Measurements from ENCODE around the gene ZNF616.

ZNF616 gene

GRCh38 chr19:52142001-52142595, 2.4 kb upstream of the ZNF616 start:
- FAIRE-seq (no peak), DNase-seq (ENCODE audit: insufficient read length) (no peak)
- no peak for TF ChIP-seq POLR2A (IDR thresholded peaks at IDR 0.05; ENCODE audit: low read depth, low read length)
- TF ChIP-seq TAF1 (IDR thresholded peaks at IDR 0.05; ENCODE audit: borderline replicate concordance, low read depth, low read length): no peak
- TF ChIP-seq POLR2AphosphoS5 (IDR thresholded peaks at IDR 0.05; ENCODE audit: low read depth, low read length): no peak

GRCh38 chr19:52141203-52141602, 1.5 kb upstream of the ZNF616 start:
- no peak for DNase-seq (ENCODE audit: insufficient read length)
- TF ChIP-seq TAF1 (IDR thresholded peaks at IDR 0.05; ENCODE audit: borderline replicate concordance, low read depth, low read length): no peak
- TF ChIP-seq POLR2AphosphoS5 (IDR thresholded peaks at IDR 0.05; ENCODE audit: low read depth, low read length): no peak
- no peak for TF ChIP-seq POLR2A (IDR thresholded peaks at IDR 0.05; ENCODE audit: low read depth, low read length)
- FAIRE-seq: no peak

GRCh38 chr19:52140032-52140710, 433 bp upstream of the ZNF616 start:
- no peak for TF ChIP-seq POLR2A (IDR thresholded peaks at IDR 0.05; ENCODE audit: low read depth, low read length)
- TF ChIP-seq TAF1 (IDR thresholded peaks at IDR 0.05; ENCODE audit: borderline replicate concordance, low read depth, low read length): no peak
- no peak for TF ChIP-seq POLR2AphosphoS5 (IDR thresholded peaks at IDR 0.05; ENCODE audit: low read depth, low read length)
- peak; percentile 92 for FAIRE-seq
- peak; percentile 81 for DNase-seq (ENCODE audit: insufficient read length)

- DNase-seq (ENCODE audit: insufficient read length) (no peak), FAIRE-seq (no peak)
- TF ChIP-seq POLR2A (IDR thresholded peaks at IDR 0.05; ENCODE audit: low read depth, low read length) (no peak), TAF1 (IDR thresholded peaks at IDR 0.05; ENCODE audit: borderline replicate concordance, low read depth, low read length) (no peak), POLR2AphosphoS5 (IDR thresholded peaks at IDR 0.05; ENCODE audit: low read depth, low read length) (no peak)
Measured at GRCh38 chr19:52138983-52139251, 821 bp downstream of the ZNF616 start.

- DNase-seq (ENCODE audit: insufficient read length) (no peak), FAIRE-seq (no peak)
- TF ChIP-seq POLR2AphosphoS5 (IDR thresholded peaks at IDR 0.05; ENCODE audit: low read depth, low read length) (no peak), POLR2A (IDR thresholded peaks at IDR 0.05; ENCODE audit: low read depth, low read length) (no peak), TAF1 (IDR thresholded peaks at IDR 0.05; ENCODE audit: borderline replicate concordance, low read depth, low read length) (no peak)
Measured at GRCh38 chr19:52138278-52138982, 1.3 kb downstream of the ZNF616 start.

GRCh38 chr19:52120286-52120685, 19.5 kb downstream of the ZNF616 start:
- no peak for TF ChIP-seq POLR2A (IDR thresholded peaks at IDR 0.05; ENCODE audit: low read depth, low read length)
- no peak for TF ChIP-seq POLR2AphosphoS5 (IDR thresholded peaks at IDR 0.05; ENCODE audit: low read depth, low read length)
- FAIRE-seq: no peak

GRCh38 chr19:52115526-52116053, 24.1 kb downstream of the ZNF616 start:
- DNase-seq (ENCODE audit: insufficient read length) (no peak), FAIRE-seq (no peak)
- TF ChIP-seq POLR2AphosphoS5 (IDR thresholded peaks at IDR 0.05; ENCODE audit: low read depth, low read length): no peak
- no peak for TF ChIP-seq TAF1 (IDR thresholded peaks at IDR 0.05; ENCODE audit: borderline replicate concordance, low read depth, low read length)
- no peak for TF ChIP-seq POLR2A (IDR thresholded peaks at IDR 0.05; ENCODE audit: low read depth, low read length)

More at GRCh38 chr19:52120286-52120685, 19.5 kb downstream of the ZNF616 start:
- no peak for DNase-seq (ENCODE audit: insufficient read length)

GRCh38 chr19:52114691-52115090, 25.0 kb downstream of the ZNF616 start:
- DNase-seq (ENCODE audit: insufficient read length) (no peak), FAIRE-seq (no peak)
- TF ChIP-seq POLR2A (IDR thresholded peaks at IDR 0.05; ENCODE audit: low read depth, low read length) (no peak), POLR2AphosphoS5 (IDR thresholded peaks at IDR 0.05; ENCODE audit: low read depth, low read length) (no peak), TAF1 (IDR thresholded peaks at IDR 0.05; ENCODE audit: borderline replicate concordance, low read depth, low read length) (no peak)

- no peak for DNase-seq (ENCODE audit: insufficient read length)
- TF ChIP-seq POLR2A (IDR thresholded peaks at IDR 0.05; ENCODE audit: low read depth, low read length) (no peak), TAF1 (IDR thresholded peaks at IDR 0.05; ENCODE audit: borderline replicate concordance, low read depth, low read length) (no peak), POLR2AphosphoS5 (IDR thresholded peaks at IDR 0.05; ENCODE audit: low read depth, low read length) (no peak)
- FAIRE-seq: no peak
Measured at GRCh38 chr19:52112624-52113023, 27.1 kb downstream of the ZNF616 start.

GRCh38 chr19:52110780-52111179, 29.0 kb downstream of the ZNF616 start:
- TF ChIP-seq POLR2AphosphoS5 (IDR thresholded peaks at IDR 0.05; ENCODE audit: low read depth, low read length) (no peak), POLR2A (IDR thresholded peaks at IDR 0.05; ENCODE audit: low read depth, low read length) (no peak), TAF1 (IDR thresholded peaks at IDR 0.05; ENCODE audit: borderline replicate concordance, low read depth, low read length) (no peak)
- DNase-seq (ENCODE audit: insufficient read length) (no peak), FAIRE-seq (no peak)

- DNase-seq (ENCODE audit: insufficient read length) (no peak), FAIRE-seq (no peak)
- no peak for TF ChIP-seq POLR2A (IDR thresholded peaks at IDR 0.05; ENCODE audit: low read depth, low read length)
- no peak for TF ChIP-seq POLR2AphosphoS5 (IDR thresholded peaks at IDR 0.05; ENCODE audit: low read depth, low read length)
- no peak for TF ChIP-seq TAF1 (IDR thresholded peaks at IDR 0.05; ENCODE audit: borderline replicate concordance, low read depth, low read length)
Measured at GRCh38 chr19:52102782-52103181, 37.0 kb downstream of the ZNF616 start.

Data from GM12892 (cell line).